T-helper 17 cell (primary cell): ENCODE results near the gene LGALS7B. TPM values are rescaled to one million over a fixed set of nuclear protein-coding genes. Genes with fewer than 3 reads are reported as not detected.
"Not testable (repeated sequence)": the region's sequence is repeated elsewhere in the genome, so short reads cannot be mapped to it uniquely, and the experiment has no call there.

Source experiments
- ATAC-seq: fragments of 150-1000 bp; cut with Tn5 transposase; 2 replicates; pipeline ENCODE4 v1.10.0; 2021; ENCODE audit warnings: mild to moderate bottlenecking, moderate library complexity
- DNase-seq, 3 donors: peaks; one replicate each; pipeline versions ENCODE4 v3.0.0 to v3.0.0-alpha.2; 2020 to 2021
- H3K9me3 ChIP-seq: one replicate; pipeline ENCODE4 v1.7.0; 2013; ENCODE audit warnings: low read length, mild to moderate bottlenecking; ENCODE audit not compliant: control insufficient read depth, poor library complexity, severe bottlenecking
- H3K27ac Mint-ChIP-seq: one replicate; pipeline ENCODE4 v1.8.0; 2022; ENCODE audit warnings: mild to moderate bottlenecking, moderate library complexity, mixed read lengths
- H3K27me3 Mint-ChIP-seq: one replicate; pipeline ENCODE4 v1.8.0; 2022; ENCODE audit warnings: mixed read lengths
- H3K36me3 Mint-ChIP-seq: one replicate; pipeline ENCODE4 v1.8.0; 2022; ENCODE audit warnings: low read depth, mixed read lengths
- H3K4me1 Mint-ChIP-seq: one replicate; pipeline ENCODE4 v1.8.0; 2022; ENCODE audit warnings: mild to moderate bottlenecking, mixed read lengths
- H3K4me3 Mint-ChIP-seq: one replicate; pipeline ENCODE4 v1.8.0; 2022; ENCODE audit warnings: mild to moderate bottlenecking, moderate library complexity, mixed read lengths
- total RNA-seq, 4 donors: library from RNA in 2 of 4; stranded (reverse) in 2 of 4; gene quantifications; one replicate each; pipeline ENCODE4 v1.2.3 and lab custom pipeline; 2022 to 2026

The LGALS7B gene
- total RNA-seq, 2 donors from 2014 or later = not detected

- peaks cover 25% of the 10 kb centered on the region for H3K4me1 Mint-ChIP-seq
- not testable (repeated sequence) for H3K27me3 Mint-ChIP-seq, H3K4me3 Mint-ChIP-seq, DNase-seq, H3K36me3 Mint-ChIP-seq, H3K27ac Mint-ChIP-seq, H3K9me3 ChIP-seq, ATAC-seq
These were observed 40.2 kb downstream of the LGALS7B start for GRCh38 chr19:38829203-38829602.

DNA sequence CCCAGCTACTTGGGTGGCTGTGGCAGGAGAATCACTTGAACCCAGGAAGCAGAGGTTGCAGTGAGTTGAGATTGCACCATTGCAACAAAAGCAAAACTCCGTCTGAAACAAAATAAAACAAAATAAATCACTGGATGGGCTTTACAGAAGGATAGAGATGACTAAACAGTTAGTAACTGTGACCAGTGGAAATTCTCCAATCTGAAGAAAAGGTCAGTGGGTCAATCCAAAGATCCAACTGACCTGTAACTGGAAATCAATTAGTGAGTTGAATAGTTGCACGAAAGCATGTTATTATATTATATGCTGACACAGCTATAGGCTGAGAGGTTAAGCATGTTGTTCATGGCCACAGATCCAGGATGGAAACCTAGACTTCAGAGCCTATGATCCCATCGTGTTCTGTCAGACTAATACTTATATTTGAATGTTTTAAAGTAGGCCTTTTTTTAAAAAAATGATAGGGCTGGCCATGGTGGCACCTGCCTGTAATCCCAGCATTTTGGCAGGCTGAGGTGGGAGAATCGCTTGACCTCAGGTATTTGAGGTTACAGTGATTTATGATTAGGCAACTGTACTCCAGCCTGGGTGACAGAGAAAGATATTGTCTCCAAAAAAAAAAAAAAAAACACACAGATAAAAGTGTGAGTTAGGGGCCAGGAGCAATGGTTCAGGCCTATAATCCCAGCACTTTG is 41.2 kb downstream of the LGALS7B start:
- ATAC-seq (no peak), DNase-seq (no peak)
- peaks cover 2% of the 10 kb centered on the region for H3K36me3 Mint-ChIP-seq
- H3K27me3 Mint-ChIP-seq = no peaks in the 10 kb centered on the region
- H3K9me3 ChIP-seq = no peaks in the 10 kb centered on the region
- H3K4me3 Mint-ChIP-seq = peak overlapping the region; percentile 90
- H3K4me1 Mint-ChIP-seq = peaks cover 23% of the 10 kb centered on the region
- peak overlapping the region; percentile 90 for H3K27ac Mint-ChIP-seq

DNA sequence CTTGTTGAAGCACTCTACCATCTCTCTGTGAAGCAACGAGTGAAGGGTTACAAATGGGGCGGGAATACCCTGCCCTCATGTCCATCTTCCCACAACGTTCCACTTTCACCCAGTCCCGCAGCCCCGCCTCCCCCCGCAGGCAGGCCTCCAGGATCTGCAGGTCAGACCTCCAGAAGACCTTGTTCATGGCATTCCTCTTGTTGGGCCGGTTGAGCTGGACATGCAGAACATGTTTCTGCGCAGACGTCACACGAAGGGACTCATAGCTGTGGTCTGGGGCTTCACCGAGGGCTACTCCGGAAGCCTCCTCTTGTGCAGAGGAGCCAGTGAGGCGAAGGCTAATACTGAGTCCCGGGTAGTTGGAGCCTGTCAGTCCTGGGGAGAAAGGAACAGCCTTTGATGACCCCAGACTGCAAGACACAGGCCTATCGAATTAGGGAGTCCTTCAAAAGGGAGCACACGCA is 42.2 kb downstream of the LGALS7B start:
- H3K27me3 Mint-ChIP-seq = no peaks in the 10 kb centered on the region
- peak overlapping the region; percentile 90 for H3K4me3 Mint-ChIP-seq
- peaks cover 23% of the 10 kb centered on the region for H3K4me1 Mint-ChIP-seq
- H3K9me3 ChIP-seq = no peaks in the 10 kb centered on the region
- DNase-seq (no peak), ATAC-seq (no peak)
- H3K36me3 Mint-ChIP-seq = peaks cover 2% of the 10 kb centered on the region
- H3K27ac Mint-ChIP-seq = peak overlapping the region; percentile 90

- H3K9me3 ChIP-seq = no peaks in the 10 kb centered on the region
- H3K4me3 Mint-ChIP-seq = no peak overlapping the region
- no peak for DNase-seq
- H3K27me3 Mint-ChIP-seq = no peaks in the 10 kb centered on the region
- H3K36me3 Mint-ChIP-seq = peaks cover under 1% of the 10 kb centered on the region
- no peak for ATAC-seq
- peaks cover 16% of the 10 kb centered on the region for H3K4me1 Mint-ChIP-seq
- H3K27ac Mint-ChIP-seq = peak overlapping the region; percentile 69
These were observed 44.1 kb downstream of the LGALS7B start for GRCh38 chr19:38833092-38833425.

- ATAC-seq (no peak), DNase-seq (no peak)
- H3K9me3 ChIP-seq = no peaks in the 10 kb centered on the region
- Mint-ChIP-seq H3K36me3 (no peaks in the 10 kb centered on the region), H3K4me1 (peaks cover 20% of the 10 kb centered on the region), H3K27ac (no peak overlapping the region), H3K4me3 (no peak overlapping the region), H3K27me3 (no peaks in the 10 kb centered on the region)
These were observed 45.1 kb downstream of the LGALS7B start for GRCh38 chr19:38834104-38834490.

DNA sequence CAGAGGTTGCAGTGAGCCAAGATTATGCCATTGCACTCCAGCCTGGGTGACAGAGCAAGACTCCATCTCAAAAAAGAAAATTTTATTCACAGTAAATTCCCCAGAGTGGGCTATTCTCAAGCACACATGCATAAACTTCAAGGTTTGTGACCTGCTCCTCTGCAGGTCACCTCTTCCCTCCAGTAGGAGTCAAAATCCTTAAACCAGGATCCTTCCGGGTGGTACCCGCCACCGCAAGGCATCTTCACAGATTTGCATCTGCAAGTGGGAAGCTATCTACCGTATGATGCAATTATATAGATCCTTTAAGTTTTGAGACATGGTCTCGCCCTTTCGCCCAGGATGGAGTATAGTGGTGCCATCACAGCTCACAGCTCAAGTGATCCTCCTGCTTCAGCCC is 45.6 kb downstream of the LGALS7B start:
- Mint-ChIP-seq H3K4me3 (no peak overlapping the region), H3K36me3 (no peaks in the 10 kb centered on the region), H3K27me3 (no peaks in the 10 kb centered on the region), H3K4me1 (peaks cover 20% of the 10 kb centered on the region), H3K27ac (no peak overlapping the region)
- ATAC-seq = no peak
- no peaks in the 10 kb centered on the region for H3K9me3 ChIP-seq
- DNase-seq = no peak

GRCh38 chr19:38836159-38836982 is 47.4 kb downstream of the LGALS7B start:
- H3K27me3 Mint-ChIP-seq = no peaks in the 10 kb centered on the region
- ATAC-seq (no peak), DNase-seq (no peak)
- H3K27ac Mint-ChIP-seq = no peak overlapping the region
- H3K4me1 Mint-ChIP-seq = peaks cover 19% of the 10 kb centered on the region
- no peak overlapping the region for H3K4me3 Mint-ChIP-seq
- no peaks in the 10 kb centered on the region for H3K9me3 ChIP-seq
- H3K36me3 Mint-ChIP-seq = peaks cover 2% of the 10 kb centered on the region

GRCh38 chr19:38836983-38837626 is 48.1 kb downstream of the LGALS7B start:
- H3K9me3 ChIP-seq = no peaks in the 10 kb centered on the region
- no peaks in the 10 kb centered on the region for H3K27me3 Mint-ChIP-seq
- H3K27ac Mint-ChIP-seq = no peak overlapping the region
- no peak overlapping the region for H3K4me3 Mint-ChIP-seq
- ATAC-seq = no peak
- H3K4me1 Mint-ChIP-seq = peaks cover 20% of the 10 kb centered on the region
- H3K36me3 Mint-ChIP-seq = peaks cover 2% of the 10 kb centered on the region
- DNase-seq = no peak

- H3K27ac Mint-ChIP-seq = no peak overlapping the region
- no peaks in the 10 kb centered on the region for H3K27me3 Mint-ChIP-seq
- H3K4me3 Mint-ChIP-seq = no peak overlapping the region
- no peak for DNase-seq
- H3K9me3 ChIP-seq = no peaks in the 10 kb centered on the region
- no peak for ATAC-seq
- peaks cover 5% of the 10 kb centered on the region for H3K36me3 Mint-ChIP-seq
- peaks cover 24% of the 10 kb centered on the region for H3K4me1 Mint-ChIP-seq
These were observed 48.7 kb downstream of the LGALS7B start for GRCh38 chr19:38837656-38838121.

DNA sequence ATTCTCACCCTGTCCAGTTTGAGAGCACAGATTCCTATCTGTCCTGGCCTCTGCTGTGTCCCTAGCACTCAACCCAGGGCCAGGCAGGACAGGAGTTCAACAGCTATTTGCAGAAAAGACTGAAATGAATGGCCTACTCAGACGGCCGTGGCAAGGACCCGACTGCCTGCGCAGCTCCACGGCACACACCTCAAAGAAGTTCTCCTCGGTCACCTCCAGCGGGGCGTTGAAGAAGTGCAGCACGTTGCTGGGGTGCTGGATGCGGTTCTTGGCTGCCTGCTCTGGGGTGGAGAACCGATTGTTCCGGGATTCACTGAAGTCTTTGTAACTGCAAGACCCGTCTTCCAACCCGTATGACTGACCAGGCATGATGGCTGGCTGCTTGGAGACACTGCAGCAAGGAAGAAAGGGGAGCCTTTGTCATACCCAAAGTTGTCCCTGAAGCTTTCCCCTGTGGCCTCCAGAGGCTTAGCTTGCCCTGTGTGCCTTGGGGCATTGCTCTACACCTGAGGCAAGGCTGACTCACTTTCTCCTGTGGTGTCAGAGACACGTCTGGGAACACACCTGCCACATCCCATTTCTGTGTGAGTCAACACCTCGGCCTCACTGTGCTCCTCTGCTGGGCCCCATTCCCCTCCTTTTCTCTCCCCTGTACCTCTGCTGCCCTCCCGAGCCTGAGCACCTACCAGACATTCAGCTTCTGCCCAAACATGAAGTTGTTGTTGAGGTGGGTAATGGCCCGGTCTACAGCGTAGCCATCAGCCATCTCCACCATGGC is 49.4 kb downstream of the LGALS7B start:
- Mint-ChIP-seq H3K36me3 (peaks cover 5% of the 10 kb centered on the region), H3K4me3 (peak overlapping the region; percentile 49), H3K4me1 (peaks cover 31% of the 10 kb centered on the region), H3K27ac (peak overlapping the region; percentile 87), H3K27me3 (no peaks in the 10 kb centered on the region)
- DNase-seq (no peak), ATAC-seq (no peak)
- H3K9me3 ChIP-seq = no peaks in the 10 kb centered on the region

DNA sequence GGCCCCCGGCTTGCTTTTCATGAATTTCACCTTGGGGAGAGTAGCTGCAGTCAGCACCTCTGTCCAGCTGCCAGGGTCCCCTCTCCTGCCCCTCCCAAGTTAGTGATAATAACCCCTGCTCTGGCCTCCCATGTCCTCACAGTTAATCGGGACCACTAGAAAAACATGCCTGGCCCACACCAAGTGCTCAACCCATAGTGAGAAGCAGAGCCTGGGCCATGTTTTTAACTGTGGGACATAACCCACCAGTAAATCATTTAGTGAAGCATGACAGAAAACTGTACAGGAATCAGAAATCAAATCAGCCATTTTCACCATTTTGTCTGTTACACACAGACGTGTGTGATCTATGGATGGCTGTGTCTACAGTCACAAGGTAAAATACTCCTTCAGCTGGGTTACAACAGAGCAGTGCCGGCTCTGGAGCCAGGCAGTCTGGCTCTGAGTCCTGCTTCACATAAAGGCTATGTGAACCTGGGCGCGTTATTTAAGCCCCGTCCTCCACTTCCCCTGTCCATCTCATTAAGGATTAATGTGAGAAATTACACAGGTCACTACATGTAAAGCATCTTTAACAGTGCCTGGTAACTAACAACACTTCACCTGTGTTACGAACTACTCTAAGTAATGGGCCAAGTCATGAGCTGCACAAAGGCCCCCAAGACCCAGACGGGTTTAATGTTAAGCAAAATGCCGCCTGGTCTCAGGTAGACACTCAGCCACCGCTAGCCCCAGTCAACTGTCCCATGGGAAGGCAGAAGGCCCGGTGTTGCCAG is 50.2 kb downstream of the LGALS7B start:
- Mint-ChIP-seq H3K27ac (peak overlapping the region; percentile 88), H3K4me3 (peak overlapping the region; percentile 49), H3K36me3 (peaks cover 5% of the 10 kb centered on the region), H3K4me1 (peaks cover 37% of the 10 kb centered on the region), H3K27me3 (no peaks in the 10 kb centered on the region)
- DNase-seq (no peak), ATAC-seq (no peak)
- no peaks in the 10 kb centered on the region for H3K9me3 ChIP-seq

DNA sequence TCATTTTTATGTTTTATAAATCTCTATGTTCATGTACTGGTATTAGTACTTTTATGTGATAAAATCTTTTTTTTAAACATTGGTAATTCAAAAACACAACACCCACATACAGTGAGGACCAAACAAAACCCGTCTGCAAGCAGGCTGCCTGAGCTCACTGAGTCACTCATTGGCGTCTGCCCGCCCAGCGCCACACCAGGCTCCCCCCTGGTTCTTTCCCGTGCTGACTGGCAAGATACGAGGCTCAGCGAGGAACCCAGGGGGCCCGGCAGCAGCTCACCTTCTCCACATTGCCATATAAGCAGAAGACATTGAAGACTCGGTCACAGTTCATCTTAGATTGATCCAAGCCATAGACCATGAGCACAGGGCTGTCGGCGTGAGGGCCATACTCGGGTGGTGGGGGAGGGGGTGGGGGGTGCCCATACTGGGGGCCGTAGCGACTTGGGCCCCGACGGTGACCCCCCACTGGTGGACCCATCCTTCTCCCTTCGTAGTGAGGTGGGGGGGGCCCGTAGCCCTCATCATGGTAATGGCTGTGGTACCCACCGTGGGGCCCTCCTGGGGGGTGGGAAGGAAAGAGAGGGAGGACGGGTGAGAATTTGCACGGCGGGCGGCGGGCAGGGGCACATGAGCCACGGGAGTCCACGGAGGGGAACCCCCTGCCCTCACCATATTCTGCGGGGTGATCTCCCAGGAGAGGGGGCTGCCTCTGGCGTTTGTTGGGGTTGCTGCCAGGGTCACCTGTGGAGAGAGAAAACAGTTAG is 51.0 kb downstream of the LGALS7B start:
- Mint-ChIP-seq H3K27ac (peak overlapping the region; percentile 98), H3K27me3 (no peaks in the 10 kb centered on the region), H3K4me3 (peak overlapping the region; percentile 31), H3K36me3 (peaks cover 10% of the 10 kb centered on the region), H3K4me1 (peaks cover 41% of the 10 kb centered on the region)
- H3K9me3 ChIP-seq = no peaks in the 10 kb centered on the region
- no peak for ATAC-seq
- DNase-seq = no peak
